Measurements from ENCODE around the gene ITPR3. TPM values are rescaled to one million over a fixed set of nuclear protein-coding genes. Genes with fewer than 3 reads are reported as not detected.

ITPR3 gene
- total RNA-seq, 2 experiments from 2014 or later = 56.6 to 83.5 TPM

DNA sequence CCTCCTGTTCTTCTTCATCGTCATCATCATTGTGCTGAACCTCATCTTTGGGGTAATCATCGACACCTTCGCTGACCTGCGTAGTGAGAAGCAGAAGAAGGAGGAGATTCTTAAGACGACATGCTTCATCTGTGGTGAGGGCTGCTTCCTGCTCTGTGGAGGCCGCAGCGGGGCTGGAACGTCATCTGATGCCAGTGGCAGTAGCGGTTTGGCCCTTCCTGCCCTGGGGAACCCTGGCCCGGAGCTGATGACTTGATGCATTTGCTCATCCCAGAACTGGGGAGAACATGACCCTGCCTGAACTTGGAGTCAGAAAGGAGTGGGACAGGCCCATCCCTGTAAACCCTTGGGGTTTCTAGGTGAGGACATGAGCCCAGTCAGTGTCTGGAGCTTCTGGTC, 71.6 kb downstream of the ITPR3 start:
- Histone ChIP-seq H3K4me3 (ENCODE audit: low read depth, low read length, poor library complexity, severe bottlenecking) (no peak overlapping the region), H3K36me3 (ENCODE audit: insufficient read depth, low read length) (peaks cover 99% of the 10 kb centered on the region), H4K20me1 (ENCODE audit: insufficient read depth, low read length) (no peaks in the 10 kb centered on the region), H3K9me3 (ENCODE audit: low read length) (no peaks in the 10 kb centered on the region), H3K79me2 (ENCODE audit: insufficient read depth, low read depth, low read length) (no peaks in the 10 kb centered on the region), H2AFZ (ENCODE audit: low read length) (no peak overlapping the region), H3K9me2 (ENCODE audit: insufficient read depth, low read length) (no peaks in the 10 kb centered on the region), H3K27ac (ENCODE audit: low read depth, low read length, poor library complexity, severe bottlenecking) (no peak overlapping the region), H3K4me2 (ENCODE audit: low read length) (no peak overlapping the region), H3K4me1 (ENCODE audit: insufficient read depth, low read length, poor library complexity, severe bottlenecking) (peaks cover 19% of the 10 kb centered on the region)
- CTCF ChIA-PET (ENCODE audit: unreplicated experiment) = no interaction called here
- no TSS peak for BruUV-seq (replicated peaks)
- TF ChIP-seq, protein P1, sequence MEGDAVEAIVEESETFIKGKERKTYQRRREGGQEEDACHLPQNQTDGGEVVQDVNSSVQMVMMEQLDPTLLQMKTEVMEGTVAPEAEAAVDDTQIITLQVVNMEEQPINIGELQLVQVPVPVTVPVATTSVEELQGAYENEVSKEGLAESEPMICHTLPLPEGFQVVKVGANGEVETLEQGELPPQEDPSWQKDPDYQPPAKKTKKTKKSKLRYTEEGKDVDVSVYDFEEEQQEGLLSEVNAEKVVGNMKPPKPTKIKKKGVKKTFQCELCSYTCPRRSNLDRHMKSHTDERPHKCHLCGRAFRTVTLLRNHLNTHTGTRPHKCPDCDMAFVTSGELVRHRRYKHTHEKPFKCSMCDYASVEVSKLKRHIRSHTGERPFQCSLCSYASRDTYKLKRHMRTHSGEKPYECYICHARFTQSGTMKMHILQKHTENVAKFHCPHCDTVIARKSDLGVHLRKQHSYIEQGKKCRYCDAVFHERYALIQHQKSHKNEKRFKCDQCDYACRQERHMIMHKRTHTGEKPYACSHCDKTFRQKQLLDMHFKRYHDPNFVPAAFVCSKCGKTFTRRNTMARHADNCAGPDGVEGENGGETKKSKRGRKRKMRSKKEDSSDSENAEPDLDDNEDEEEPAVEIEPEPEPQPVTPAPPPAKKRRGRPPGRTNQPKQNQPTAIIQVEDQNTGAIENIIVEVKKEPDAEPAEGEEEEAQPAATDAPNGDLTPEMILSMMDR (conservative IDR thresholded peaks at IDR 0.05; ENCODE audit: low read length) = no peak
- no peak for TF ChIP-seq EZH2phosphoT487 (IDR thresholded peaks at IDR 0.05; ENCODE audit: borderline replicate concordance, low read depth, low read length)
- no peak for DNase-seq (ENCODE audit: low spot score)
- intact Hi-C loops (cut with micrococcal nuclease; ENCODE audit: unreplicated experiment) = no loop called here
- POLR2A ChIA-PET = no interaction called here

DNA sequence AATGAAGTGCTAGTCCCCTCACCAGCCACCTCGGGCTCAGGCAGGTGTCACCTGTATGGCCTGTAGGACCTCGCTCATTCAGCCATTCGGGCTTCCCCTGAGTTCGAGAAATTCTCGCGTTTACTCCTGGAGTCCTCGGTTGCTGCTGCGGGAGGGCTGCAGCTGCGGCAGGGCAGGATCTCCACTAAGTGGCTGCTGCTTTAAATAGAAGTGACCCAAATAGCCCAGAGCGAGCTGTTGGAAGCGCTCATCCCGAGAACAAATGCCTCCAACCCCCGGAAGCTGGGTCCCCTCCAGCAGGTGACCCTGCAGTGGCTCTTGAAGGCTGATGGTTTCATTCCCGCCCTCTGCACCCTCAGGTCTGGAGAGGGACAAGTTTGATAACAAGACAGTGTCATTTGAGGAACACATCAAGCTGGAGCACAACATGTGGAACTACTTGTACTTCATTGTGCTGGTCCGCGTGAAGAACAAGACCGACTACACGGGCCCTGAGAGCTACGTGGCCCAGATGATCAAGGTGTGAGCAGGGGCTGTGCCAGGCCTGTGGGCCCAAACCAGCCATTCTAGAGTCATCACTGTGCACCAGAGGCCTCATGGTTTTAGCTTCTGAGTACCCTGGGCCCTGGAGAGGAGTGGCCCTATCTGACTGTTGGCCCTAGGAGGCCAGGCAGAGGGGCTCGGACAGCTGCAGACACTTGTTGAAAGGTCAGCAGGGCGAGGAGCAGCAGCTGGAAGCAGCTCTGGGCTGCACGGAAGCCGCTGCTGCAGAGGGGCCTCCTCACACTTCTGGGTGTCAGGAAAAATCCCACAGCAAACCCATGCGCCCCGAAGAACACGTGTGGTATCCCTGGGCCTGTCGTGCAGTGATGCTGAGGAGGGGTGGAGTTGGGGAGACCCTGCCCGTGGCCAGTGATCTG, 72.3 kb downstream of the ITPR3 start:
- no peaks in the 10 kb centered on the region for H4K20me1 ChIP-seq (ENCODE audit: insufficient read depth, low read length)
- CTCF ChIA-PET (ENCODE audit: unreplicated experiment) = no interaction called here
- intact Hi-C loops (cut with micrococcal nuclease; ENCODE audit: unreplicated experiment) = no loop called here
- peaks cover 100% of the 10 kb centered on the region for H3K36me3 ChIP-seq (ENCODE audit: insufficient read depth, low read length)
- no peak overlapping the region for H3K27ac ChIP-seq (ENCODE audit: low read depth, low read length, poor library complexity, severe bottlenecking)
- H3K9me3 ChIP-seq (ENCODE audit: low read length) = no peaks in the 10 kb centered on the region
- no peak overlapping the region for H3K4me2 ChIP-seq (ENCODE audit: low read length)
- no peaks in the 10 kb centered on the region for H3K79me2 ChIP-seq (ENCODE audit: insufficient read depth, low read depth, low read length)
- POLR2A ChIA-PET = interaction anchor here (0.6 kb wide), 1 partner anchor 352 kb away, joined by 3 read pairs; no protein-coding TSS in a partner anchor
- BruUV-seq (replicated peaks) = no TSS peak
- no peaks in the 10 kb centered on the region for H3K9me2 ChIP-seq (ENCODE audit: insufficient read depth, low read length)
- peaks cover 19% of the 10 kb centered on the region for H3K4me1 ChIP-seq (ENCODE audit: insufficient read depth, low read length, poor library complexity, severe bottlenecking)
- H3K4me3 ChIP-seq (ENCODE audit: low read depth, low read length, poor library complexity, severe bottlenecking) = no peak overlapping the region
- no peak for DNase-seq (ENCODE audit: low spot score)
- no peak overlapping the region for H2AFZ ChIP-seq (ENCODE audit: low read length)
- TF ChIP-seq EZH2phosphoT487 (IDR thresholded peaks at IDR 0.05; ENCODE audit: borderline replicate concordance, low read depth, low read length) = no peak
- TF ChIP-seq, protein P1 (conservative IDR thresholded peaks at IDR 0.05; ENCODE audit: low read length) = no peak

DNA sequence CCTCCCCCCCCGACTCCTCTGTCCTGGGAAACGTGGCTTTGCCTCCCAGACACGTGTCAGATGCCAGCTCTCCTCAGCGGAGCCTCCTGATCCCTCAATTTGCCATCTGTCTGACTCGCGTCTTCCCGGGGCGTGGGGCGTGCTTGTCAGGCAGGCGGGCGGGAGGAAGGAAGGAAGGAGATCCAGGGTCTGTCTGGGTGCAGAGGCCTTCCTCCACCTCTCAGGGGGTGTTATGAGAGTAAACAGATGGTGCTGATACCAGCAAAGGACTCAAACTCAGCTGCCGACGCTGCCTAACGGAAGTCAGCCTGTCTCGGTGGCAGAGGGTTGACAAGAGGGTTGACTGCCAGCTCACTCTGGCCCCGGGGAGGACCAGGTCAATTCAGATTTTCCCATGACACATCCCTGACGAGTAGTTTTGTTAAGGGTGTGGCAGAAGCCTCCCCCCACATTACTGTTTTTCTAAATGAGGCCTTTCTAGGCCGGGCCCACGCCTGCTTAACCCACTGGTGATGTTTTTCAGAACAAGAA, 73.3 kb downstream of the ITPR3 start:
- no TSS peak for BruUV-seq (replicated peaks)
- Histone ChIP-seq H3K9me2 (ENCODE audit: insufficient read depth, low read length) (no peaks in the 10 kb centered on the region), H4K20me1 (ENCODE audit: insufficient read depth, low read length) (no peaks in the 10 kb centered on the region), H3K79me2 (ENCODE audit: insufficient read depth, low read depth, low read length) (no peaks in the 10 kb centered on the region), H2AFZ (ENCODE audit: low read length) (no peak overlapping the region), H3K4me3 (ENCODE audit: low read depth, low read length, poor library complexity, severe bottlenecking) (no peak overlapping the region), H3K9me3 (ENCODE audit: low read length) (no peaks in the 10 kb centered on the region), H3K4me2 (ENCODE audit: low read length) (no peak overlapping the region), H3K36me3 (ENCODE audit: insufficient read depth, low read length) (peaks cover 100% of the 10 kb centered on the region), H3K4me1 (ENCODE audit: insufficient read depth, low read length, poor library complexity, severe bottlenecking) (peaks cover 21% of the 10 kb centered on the region), H3K27ac (ENCODE audit: low read depth, low read length, poor library complexity, severe bottlenecking) (no peak overlapping the region)
- CTCF ChIA-PET (ENCODE audit: unreplicated experiment) = no interaction called here
- DNase-seq (ENCODE audit: low spot score) = no peak
- POLR2A ChIA-PET = interaction anchor here (0.6 kb wide), 1 partner anchor 353 kb away, joined by 3 read pairs; no protein-coding TSS in a partner anchor
- no peak for TF ChIP-seq EZH2phosphoT487 (IDR thresholded peaks at IDR 0.05; ENCODE audit: borderline replicate concordance, low read depth, low read length)
- TF ChIP-seq, protein P1 (conservative IDR thresholded peaks at IDR 0.05; ENCODE audit: low read length) = no peak
- intact Hi-C loops (cut with micrococcal nuclease; ENCODE audit: unreplicated experiment) = no loop called here
